Gastroesophageal sphincter (tissue), 2 donors: ENCODE results near the gene VWA8.

Experiments
- POLR2A ChIP-seq, 2 donors: fragments of 450-650 bp; IDR thresholded peaks; one replicate each; pipeline ENCODE4 v1.6.1; 2017; ENCODE audit warnings: antibody characterized with exemption in 2 of 2, mild to moderate bottlenecking in 2 of 2, moderate library complexity in 1 of 2
- POLR2AphosphoS5 ChIP-seq: sonication (generic); formaldehyde crosslinking; IDR thresholded peaks from one replicate; pipeline ENCODE4 v1.6.1; 2017; ENCODE audit warnings: antibody characterized with exemption

DNA sequence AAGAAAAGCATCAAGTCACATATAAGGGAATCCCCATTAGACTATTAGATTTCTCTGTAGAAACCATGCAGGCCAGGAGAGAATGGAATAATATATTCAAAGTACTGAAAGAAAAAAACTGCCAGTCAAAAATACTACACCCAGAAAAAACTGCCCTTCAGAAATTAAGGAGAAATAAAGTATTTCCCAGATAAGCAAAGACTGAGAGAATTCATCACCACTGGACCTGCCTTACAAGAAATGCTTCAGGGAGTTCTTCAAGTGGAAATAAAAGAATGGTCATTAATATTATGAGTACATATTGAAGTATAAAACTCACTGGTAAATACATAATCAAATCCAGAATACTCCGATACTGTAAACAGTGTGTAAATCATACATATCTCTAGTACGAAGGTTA, 35.9 kb downstream of the VWA8 start:
- TF ChIP-seq POLR2AphosphoS5 (no peak), POLR2A (IDR thresholded peaks at IDR 0.05) (no peak)
